ENCODE data around the gene FRAT1. TPM values are rescaled to one million over a fixed set of nuclear protein-coding genes. Genes with fewer than 3 reads are reported as not detected.
"Not testable (repeated sequence)": the region's sequence is repeated elsewhere in the genome, so short reads cannot be mapped to it uniquely, and the experiment has no call there.

Gene FRAT1
- polyA plus RNA-seq (ENCODE audit: insufficient read length), result 1.8 TPM

GRCh38 chr10:97318772-97319651, at the start of gene FRAT1:
TSS of gene FRAT1 (plus strand) at chr10:97319271. CDS start at chr10:97319454, 183 bp downstream.
- peak; percentile 90 for DNase-seq

- no peak for DNase-seq
These were observed 48.4 kb upstream of the FRAT1 start for GRCh38 chr10:97270523-97271154.

DNA sequence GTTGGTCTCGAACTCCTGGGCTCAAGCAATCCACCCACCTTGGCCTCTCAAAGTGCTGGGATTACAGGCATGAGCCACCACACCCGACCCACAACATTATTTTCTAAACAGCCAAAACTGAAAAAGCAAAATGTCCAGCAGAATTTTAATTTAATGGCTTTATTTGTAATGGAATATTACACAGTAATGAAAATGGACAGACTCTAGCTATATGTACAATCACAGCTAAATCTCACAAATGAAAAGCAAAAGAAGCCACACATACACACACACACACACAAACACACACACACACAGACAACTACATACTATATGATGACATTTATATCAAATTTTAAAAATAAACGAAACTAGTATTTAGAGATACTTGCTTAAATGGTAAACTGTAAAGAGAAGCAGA, 45.4 kb upstream of the FRAT1 start:
- DNase-seq, result no peak

- no peak for DNase-seq
These were observed 44.2 kb upstream of the FRAT1 start for GRCh38 chr10:97274828-97275227.

GRCh38 chr10:97277551-97277950, 41.5 kb upstream of the FRAT1 start:
- no peak for DNase-seq

GRCh38 chr10:97278491-97278989, 40.5 kb upstream of the FRAT1 start:
- peak; percentile 80 for DNase-seq

DNA sequence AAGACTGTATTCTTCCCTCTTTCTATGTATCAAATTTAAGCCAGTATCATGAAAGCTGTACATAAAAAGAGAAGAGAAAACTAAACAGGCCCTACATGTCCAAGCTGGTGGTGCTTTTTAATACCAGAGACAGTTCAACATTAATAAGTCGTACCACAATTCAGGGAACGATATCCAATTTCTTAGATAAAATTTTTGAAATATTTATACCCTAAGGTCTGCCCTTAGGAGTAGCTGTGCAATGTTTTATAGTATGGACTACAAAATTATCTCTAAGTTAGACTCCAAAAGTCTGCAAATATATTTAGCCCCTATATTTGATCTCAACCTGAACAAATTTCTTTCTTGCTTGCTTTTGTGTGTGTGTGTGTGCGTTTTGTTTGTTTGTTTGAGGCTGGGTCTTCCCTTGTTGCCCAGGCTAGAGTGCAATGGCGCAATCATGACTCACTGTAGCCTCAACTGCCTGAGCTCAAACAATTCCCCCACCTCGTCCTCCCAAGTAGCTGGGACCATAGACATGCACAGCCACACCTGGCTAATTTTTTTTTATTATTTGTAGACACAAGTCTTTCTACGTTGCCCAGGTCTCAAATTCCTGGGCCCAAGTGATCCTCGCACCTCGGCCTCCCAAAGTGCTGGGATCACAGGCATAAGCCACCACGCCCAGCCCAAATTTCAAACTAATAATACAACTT, 39.8 kb upstream of the FRAT1 start:
- no peak for DNase-seq

DNA sequence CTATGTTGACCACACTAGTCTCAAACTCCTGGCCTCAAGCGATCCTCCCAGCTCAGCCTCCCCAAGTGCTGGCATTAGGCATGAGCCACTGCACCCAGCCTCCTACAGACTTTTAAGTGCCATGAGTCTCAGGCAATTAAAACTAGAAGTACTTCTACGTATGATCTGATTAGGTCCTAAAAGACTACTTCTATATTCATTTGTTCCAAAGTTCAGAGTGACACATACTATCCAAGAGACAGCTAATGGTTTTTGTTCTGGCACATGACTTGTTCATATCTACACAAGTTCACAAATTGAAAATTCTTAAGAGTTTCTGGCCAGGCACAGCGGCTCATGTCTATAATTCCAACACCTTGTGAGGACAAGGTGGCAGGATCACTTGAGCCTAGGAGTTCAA, 38.3 kb upstream of the FRAT1 start:
- no peak for DNase-seq

GRCh38 chr10:97290076-97290475, 29.0 kb upstream of the FRAT1 start:
- not testable (repeated sequence) for DNase-seq

DNA sequence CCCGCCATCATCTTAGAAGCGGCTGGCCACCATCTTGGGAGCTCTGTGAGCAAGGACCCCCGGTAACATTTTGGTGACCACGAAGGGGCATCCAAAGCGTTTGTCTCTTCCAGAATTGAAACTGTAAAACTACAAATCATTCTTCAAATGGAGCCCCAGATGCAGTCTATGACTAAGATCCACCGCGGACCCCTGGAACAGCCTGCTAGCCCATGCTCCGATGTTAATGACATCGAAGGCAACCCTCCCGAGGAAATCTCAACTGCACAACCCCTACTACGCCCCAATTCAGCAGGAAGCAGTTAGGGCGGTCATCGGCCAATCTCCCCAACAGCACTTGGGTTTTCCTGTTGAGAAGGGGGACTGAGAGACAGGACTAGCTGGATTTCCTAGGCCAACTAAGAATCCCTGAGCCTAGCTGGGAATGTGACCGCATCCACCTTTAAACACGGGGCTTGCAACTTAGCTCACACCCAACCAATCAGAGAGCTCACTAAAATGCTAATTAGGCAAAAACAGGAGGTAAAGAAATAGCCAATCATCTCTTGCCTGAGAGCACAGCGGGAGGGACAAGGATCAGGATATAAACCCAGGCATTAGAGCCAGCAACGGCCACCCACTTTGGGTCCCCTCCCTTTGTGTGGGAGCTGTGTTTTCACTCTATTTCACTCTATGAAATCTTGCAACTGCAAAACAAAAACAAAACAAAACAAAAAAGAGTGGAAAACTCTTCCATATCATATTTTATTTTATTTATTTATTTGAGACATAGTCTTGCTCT, 28.3 kb upstream of the FRAT1 start:
- not testable (repeated sequence) for DNase-seq

GRCh38 chr10:97291357-97292096, 27.5 kb upstream of the FRAT1 start:
- no peak for DNase-seq

DNA sequence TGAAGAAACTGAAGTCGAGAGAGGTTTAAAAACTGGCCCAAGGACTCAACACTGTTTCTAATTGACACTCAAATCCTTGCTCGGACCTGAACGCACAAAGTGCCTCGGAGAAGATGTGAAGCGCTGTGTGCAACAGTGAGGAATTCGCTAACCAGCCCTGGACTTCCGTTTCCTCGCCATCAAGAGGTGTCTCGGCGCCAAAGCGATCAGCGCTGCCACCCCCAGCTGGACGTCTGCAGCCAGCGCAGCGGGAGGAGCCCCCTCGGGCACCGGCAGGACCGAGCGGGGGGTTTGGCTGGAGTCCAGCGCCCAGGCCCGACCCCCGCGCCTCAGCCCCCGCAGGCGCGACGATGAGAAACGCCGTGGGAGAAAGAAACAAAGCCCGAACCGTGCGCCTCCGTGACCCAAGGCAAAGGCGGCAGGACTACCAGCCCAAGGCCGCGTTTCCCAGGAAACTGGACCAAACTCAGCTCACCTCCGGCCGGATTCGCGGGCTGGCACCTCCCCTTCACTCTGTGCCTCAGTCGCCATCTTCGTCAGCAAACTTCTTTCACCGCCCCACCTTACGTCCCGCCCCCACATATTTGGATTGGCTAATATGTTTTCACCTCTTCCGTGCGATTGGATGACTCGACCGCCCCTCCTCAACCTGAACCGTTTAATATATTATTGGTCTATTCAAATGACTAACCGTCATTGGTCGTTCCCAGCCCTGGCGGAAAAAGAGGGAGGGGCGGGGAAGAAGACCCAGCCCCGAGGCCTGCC, 26.8 kb upstream of the FRAT1 start, which contains the start of gene ARHGAP19:
Gene ARHGAP19 (minus strand): TSS at position 541 of the 765 bp plus-strand sequence. CDS start 10 bp downstream, at position 531.
- DNase-seq, result peak; percentile 97

DNA sequence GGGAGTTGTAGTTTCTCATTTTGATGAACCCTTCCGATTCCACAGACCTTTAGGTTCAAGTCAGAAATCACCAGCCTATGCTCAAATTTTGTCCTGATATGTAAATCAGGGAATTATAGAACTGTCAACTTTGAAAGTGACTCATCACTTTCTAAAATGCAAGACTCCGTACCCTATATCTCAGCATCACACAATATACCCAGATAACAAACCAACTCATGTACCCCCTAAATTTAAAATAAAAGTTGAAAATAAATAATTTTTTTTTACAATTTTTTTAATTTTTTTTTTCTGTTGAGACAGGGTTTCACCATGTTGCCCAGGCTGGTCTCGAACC, 26.2 kb upstream of the FRAT1 start:
- DNase-seq, result no peak

DNA sequence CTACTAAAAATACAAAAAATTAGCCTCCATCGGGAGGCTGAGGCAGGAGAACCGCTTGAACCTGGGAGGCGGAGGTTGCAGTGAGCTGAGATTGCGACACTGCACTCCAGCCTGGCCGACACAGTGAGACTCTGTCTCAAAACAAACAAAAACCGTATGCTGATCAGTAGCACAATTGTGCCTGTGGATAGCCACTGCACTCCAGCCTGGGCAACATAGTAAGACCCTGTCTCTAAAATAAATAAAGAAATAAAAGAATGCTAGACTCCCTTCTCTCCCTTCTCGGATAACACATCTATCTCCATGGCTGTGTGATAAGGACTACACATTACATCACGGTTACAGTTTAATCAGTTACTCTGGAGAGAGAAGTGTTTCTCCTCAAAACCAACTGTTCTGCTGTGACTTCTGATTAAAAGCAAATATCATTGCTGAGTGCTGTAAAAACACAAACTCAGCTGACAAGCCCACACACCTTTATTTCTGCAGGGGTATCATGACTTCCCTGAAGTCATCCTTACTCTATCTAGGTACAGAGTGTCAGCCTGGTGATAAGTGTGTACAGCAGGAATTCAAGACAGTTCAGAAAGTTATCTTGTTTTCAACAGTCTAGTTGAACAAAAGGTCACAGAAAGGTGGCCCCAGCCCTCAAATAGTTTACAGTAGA, 21.4 kb upstream of the FRAT1 start:
- no peak for DNase-seq

- no peak for DNase-seq
These were observed 20.9 kb upstream of the FRAT1 start for GRCh38 chr10:97298223-97298571.

- no peak for DNase-seq
These were observed 18.1 kb upstream of the FRAT1 start for GRCh38 chr10:97300980-97301379.

DNA sequence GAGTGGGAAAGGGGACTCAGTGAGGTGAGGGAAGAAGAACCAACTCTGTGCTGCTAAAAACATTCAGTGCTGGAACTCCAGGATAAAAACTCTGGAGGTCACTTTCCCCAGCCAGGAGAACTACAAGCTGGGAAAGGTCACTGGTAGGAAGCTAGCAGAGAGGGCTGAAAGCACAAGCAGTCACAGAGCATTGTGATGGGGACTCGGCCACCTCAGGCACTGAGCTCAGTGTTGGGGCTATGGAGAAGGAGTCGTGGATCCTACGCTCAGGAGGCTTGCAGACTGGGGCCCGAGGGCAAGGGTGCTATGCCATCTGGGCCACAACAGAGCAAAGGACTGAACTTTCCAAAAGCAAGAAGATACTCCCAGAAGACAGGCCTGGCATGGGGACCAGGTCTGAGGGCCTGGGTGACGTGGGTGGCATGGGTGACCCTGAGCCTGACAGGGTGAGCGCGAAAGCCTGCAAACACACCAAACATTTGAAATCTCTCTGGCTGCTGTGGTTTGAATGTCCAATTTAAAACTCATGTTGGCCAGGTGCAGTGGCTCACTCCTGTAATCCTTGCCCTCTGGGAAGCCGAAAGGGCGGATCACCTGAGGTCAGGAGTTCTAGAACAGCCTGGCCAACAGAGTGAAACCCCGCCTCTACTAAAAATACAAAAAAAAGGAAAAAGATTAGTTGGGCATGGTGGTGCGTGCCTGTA, 16.8 kb upstream of the FRAT1 start:
- DNase-seq, result no peak

DNA sequence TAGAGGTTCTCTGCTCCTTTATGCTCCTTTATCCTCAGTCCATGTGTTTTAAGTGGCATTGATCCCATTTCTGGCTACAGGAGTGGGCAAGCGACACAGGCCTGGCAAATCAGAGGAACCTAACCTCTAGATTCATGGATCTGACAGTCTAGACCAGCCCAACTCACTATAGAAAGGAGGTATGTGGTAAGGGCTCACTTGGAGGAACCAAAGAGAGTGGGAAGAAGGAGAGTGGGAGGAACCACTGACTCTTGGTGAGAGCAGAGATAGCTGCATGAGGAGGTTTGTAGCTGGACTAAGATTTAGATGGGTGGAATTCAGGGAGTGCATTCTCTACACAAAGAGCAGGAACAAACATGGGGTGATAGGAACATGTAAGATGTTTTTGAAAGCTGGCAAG, 11.6 kb upstream of the FRAT1 start:
- DNase-seq, result no peak
